Choroid plexus epithelial cell (primary cell): ENCODE results near the gene ANTXR1.

Source experiments
- DNase-seq: peaks from one replicate; pipeline ENCODE4 v3.0.0-alpha.2; 2010; ENCODE audit warnings: low read depth
- H3K4me3 ChIP-seq: 2 replicates; pipeline ENCODE4 v1.5.1; 2011; ENCODE audit warnings: low read depth, mild to moderate bottlenecking, control low read depth, low read length, moderate library complexity
- TF ChIP-seq, protein P1 (sequence below): conservative IDR thresholded peaks from 2 replicates; pipeline ENCODE4 v1.5.1; 2011; ENCODE audit warnings: low read depth, mild to moderate bottlenecking, control low read depth, inconsistent platforms, low read length, moderate library complexity

Gene ANTXR1

DNA sequence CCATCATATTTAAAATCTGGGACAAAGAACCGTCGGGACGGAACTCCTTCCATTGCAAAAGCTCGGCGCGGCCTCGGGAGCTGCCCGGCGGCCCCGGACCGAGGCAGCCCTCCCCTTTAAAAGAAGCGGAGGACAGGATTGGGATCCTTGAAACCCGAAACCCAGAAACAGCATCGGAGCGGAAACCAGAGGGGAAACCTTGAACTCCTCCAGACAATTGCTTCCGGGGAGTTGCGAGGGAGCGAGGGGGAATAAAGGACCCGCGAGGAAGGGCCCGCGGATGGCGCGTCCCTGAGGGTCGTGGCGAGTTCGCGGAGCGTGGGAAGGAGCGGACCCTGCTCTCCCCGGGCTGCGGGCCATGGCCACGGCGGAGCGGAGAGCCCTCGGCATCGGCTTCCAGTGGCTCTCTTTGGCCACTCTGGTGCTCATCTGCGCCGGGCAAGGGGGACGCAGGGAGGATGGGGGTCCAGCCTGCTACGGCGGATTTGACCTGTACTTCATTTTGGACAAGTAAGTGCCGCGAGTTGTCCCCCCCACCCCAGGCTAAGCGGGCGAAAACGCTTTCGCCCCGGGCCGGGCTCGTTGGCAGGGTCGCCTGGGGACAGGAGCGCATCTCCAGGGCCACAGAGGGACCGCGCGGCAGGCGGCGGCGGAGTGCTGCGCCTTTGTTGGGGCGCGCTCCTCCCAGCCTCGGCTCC is at the start of gene ANTXR1:
Gene ANTXR1 (plus strand): TSS at position 38 of the 698 bp plus-strand sequence. CDS start 321 bp downstream, at position 359.
- TF ChIP-seq, protein P1, sequence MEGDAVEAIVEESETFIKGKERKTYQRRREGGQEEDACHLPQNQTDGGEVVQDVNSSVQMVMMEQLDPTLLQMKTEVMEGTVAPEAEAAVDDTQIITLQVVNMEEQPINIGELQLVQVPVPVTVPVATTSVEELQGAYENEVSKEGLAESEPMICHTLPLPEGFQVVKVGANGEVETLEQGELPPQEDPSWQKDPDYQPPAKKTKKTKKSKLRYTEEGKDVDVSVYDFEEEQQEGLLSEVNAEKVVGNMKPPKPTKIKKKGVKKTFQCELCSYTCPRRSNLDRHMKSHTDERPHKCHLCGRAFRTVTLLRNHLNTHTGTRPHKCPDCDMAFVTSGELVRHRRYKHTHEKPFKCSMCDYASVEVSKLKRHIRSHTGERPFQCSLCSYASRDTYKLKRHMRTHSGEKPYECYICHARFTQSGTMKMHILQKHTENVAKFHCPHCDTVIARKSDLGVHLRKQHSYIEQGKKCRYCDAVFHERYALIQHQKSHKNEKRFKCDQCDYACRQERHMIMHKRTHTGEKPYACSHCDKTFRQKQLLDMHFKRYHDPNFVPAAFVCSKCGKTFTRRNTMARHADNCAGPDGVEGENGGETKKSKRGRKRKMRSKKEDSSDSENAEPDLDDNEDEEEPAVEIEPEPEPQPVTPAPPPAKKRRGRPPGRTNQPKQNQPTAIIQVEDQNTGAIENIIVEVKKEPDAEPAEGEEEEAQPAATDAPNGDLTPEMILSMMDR: no peak
- peak within 1 kb of the TSS; percentile 65 for H3K4me3 ChIP-seq
- peak; percentile 82 for DNase-seq

DNA sequence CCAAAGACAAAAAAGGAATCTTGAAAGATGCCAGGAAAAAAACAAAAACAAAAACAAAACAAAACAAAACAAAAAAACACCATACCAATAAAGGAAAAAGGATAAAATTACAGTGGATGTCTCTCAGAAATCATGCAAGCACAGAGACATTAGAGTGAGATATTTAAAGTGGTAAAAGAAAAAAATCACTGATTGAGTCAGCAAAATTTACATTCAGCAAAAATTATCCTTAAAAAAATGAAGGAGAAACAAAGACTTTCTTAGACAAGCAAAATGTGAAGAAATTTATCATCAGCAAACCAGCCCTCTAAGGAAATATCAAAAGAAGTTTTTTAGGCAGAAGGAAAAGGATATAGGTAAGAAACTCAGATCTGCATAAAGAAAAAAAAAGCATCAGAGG is 48.7 kb upstream of the ANTXR1 start:
- no peak for DNase-seq
- H3K4me3 ChIP-seq: no peak overlapping the region
- TF ChIP-seq, protein P1: no peak

DNA sequence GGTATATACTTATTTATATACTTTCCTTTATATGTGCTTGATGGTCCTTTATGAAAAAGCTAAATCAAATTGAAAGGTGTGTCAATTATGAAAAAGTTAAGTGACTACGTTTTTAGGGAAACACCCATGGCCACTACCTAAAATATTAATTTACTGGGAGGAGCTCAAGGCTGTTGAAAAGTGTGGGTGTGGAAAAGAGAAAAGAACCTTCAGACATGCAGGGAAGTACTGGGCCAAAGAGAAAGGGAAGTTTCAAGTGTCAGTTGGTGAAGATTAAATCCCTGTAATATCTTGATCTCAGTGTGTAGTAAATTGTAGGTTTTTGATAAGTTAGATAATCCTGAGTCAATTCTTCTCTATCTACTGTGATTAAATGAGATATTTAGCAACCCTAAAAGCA is 44.8 kb upstream of the ANTXR1 start:
- H3K4me3 ChIP-seq: no peak overlapping the region
- DNase-seq: no peak
- TF ChIP-seq, protein P1: no peak

DNA sequence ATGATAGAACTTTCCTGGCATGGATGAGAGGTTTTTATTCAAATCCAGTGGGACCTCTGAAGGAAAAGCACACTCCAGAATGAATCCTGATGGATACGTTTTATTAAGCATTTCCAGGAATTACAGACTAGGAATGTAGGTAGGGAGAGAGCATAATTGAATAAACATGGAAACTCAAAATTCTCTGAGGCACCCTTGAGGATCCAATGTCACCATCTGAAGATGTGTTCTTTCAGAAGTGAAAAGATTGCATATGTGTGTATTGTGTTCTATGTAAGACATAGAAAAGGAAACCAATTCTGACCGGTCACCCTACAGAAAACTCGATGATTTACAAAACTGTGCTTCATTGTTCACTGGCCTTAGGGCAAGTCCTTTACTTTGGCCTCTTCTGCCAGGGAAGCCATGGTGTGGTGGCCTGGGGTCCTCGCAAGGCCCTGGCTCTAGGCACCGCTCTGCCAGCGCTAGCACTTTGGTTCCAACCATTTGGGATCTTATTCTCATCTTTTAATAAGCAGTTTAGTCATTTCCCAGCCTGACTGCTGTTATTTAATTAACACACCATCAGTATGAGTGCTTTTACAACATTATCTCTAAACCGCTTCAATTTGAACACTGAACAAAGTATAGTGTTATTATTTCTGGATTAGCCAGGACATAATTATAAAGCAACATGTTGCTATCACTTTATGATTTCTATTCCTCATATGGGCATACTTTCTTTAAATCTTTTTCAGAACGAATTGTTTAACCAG is 43.1 kb upstream of the ANTXR1 start:
- TF ChIP-seq, protein P1: no peak
- DNase-seq: no peak
- H3K4me3 ChIP-seq: no peak overlapping the region

DNA sequence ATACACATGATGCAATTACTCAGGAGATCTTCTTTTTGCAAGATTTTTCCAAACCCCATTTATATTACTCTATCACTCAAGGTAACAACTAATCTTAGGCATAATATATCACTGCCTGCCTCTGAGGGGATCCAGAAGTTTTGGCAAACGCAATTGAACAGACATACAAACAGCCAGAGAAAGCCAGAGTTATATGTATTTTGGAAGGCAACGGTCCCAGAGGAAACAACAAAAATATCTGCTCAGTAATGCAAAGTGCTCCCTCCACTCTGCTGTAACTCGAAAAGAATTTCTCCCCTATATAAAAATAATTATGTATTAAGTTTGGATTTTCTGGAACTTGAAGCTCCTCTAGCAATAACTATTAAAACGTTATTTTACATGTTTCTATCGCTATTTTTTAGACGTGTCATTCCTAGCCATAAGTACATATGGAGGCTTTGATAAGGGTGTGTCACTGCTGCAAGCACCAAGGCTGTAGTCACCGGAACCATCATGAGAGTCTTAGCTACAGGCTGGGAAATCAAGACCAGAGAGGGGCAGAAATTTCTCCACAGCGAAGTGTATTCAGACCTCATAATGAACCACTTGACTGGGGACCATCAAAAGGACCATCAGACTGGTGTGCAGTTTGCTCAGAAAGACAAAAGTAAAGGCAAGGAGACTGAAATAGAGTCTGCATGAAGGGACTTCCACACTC is 42.3 kb upstream of the ANTXR1 start:
- DNase-seq: no peak
- TF ChIP-seq, protein P1: no peak
- H3K4me3 ChIP-seq: no peak overlapping the region

DNA sequence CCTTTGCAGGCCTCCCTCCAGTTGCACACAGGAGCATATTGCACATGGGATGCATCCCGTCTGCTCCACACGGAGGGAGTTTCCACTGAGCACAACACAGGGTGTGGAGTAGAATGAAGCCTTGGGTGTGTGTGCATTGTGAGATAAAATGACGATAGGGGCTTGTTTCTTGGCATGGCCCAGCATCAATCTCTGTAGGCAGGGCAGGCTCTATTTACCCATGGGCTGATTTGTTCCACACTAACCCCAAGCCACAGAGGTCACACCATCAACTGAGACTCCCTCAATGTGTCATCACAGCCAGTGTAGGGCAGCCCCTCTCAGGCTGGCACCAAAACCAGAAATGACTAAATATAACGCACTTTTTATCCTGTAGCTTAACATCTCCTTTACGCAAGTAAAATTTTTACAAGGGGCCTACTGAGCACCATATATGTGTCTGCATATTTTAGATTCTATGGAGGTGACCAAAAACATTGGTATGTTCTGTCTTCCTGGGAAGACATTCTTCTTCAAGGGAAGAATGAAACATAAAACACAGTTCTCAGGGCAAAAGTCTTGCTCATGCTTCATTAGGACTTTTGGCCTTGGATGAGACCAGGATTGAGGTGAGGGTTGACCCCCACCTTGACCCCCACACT is 41.3 kb upstream of the ANTXR1 start:
- TF ChIP-seq, protein P1: no peak
- DNase-seq: peak; percentile 93
- H3K4me3 ChIP-seq: no peak overlapping the region
